KOPT-K1 (cell line): Measurements from ENCODE around the gene MSL1.

Experiments
- H3K27ac ChIP-seq: fragments of 200-600 bp; sonication (generic); 2 replicates; pipeline ENCODE4 v1.5.1; 2016; ENCODE audit warnings: antibody characterized with exemption, mild to moderate bottlenecking, low read depth, low read length; ENCODE audit not compliant: poor library complexity, severe bottlenecking
- H3K36me3 ChIP-seq: fragments of 200-600 bp; sonication (generic); 2 replicates; pipeline ENCODE4 v1.5.1; 2017; ENCODE audit warnings: antibody characterized with exemption, mild to moderate bottlenecking, low read length, moderate library complexity; ENCODE audit not compliant: insufficient read depth
- H3K9me3 ChIP-seq: fragments of 200-600 bp; sonication (generic); 2 replicates; pipeline ENCODE4 v1.5.1; 2017; ENCODE audit warnings: antibody characterized with exemption, low read length, mild to moderate bottlenecking; ENCODE audit not compliant: insufficient read depth, poor library complexity, severe bottlenecking

MSL1 gene

DNA sequence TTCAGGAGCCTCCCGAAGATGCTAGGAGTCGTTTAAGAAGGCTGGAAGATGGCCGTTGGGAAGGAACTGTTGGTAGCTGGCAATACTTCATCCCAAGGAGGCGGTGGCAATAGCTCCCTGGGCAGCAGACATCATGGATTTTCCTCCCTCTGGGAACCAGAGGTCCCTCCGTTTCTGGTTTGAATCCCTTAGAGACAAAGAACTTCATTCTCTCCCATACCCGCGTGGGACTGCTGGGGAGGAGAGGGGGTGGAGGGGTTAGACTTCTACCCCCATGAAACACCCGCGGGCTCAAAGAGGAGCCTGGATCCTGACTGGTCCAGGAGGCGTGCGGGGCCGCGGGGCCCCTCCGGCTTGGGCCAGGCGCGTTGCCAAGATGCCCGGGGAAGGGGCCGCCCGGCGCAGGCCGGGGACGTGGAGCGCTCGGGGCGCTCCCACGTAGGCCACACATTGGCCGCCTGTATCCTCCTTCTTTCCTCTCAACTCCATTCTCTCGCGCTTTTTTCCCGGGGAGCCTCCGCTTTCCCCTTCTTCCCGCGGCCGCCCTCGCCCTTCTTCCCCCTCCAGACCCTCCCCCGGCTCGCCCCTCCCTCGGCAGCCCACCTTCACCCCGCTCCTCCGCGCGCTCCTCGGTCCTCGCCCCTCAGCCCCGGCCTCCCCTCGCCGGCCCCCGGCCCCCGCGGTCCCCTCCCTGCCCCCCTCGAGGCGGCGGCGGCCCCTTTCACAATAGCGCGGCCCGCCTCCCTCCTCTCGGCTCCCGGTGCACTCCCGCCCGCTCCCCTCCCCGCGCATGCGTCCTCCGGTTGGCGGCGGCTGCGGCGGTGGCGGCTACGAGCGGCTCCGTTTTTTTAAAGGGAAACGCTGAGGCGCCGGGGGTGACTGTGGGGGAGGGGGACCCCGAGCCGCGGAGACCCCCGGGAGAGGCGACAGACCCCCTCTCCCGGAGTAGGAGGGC, at the start of gene MSL1:
Gene MSL1, plus strand, starts transcription at position 791 of the 955 bp plus-strand sequence. CDS start 642 bp downstream, outside the sequence.
- no peaks in the 10 kb centered on the region for H3K9me3 ChIP-seq
- peaks cover 14% of the 10 kb centered on the region for H3K36me3 ChIP-seq
- H3K27ac ChIP-seq, result peak within 1 kb of the TSS; percentile 90

DNA sequence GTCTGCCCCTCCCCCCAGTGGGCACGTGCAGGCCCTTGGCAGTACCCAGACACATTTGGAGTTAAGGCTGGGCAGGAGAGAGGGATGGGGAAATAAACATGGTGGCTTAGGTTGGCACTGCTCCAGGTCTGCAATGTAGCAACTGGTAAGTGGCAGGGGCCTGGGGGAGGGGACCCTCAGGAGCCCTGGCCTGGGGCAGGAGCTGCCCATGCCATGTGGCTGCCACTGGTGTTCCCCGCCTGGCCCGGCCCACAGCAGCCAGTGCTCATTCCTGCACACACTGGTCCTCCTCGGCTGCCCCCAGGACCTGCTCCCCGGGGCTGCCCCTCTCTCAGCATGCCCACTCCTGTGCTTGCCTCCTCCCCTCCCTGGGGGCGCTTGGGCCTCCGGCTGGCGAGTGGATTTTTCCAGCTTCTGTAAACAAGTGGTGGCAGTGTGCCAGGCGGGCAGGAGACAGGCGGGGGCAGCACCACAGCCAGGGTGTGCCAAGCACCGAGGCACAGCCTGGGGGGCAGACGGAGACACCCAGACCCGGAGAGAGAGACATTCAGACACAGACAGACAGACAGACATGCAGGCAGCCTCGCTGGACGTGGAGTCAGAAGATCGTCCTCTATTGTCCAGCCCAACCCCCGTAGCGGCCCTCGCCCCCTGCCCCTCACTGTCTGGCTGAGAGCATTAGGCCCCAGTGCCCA, 49.6 kb upstream of the MSL1 start:
- no peaks in the 10 kb centered on the region for H3K9me3 ChIP-seq
- H3K27ac ChIP-seq, result peak overlapping the region; percentile 71
- H3K36me3 ChIP-seq, result peaks cover 3% of the 10 kb centered on the region; the same call in 1 of the 2 replicates

- no peaks in the 10 kb centered on the region for H3K9me3 ChIP-seq
- H3K36me3 ChIP-seq, result peaks cover 6% of the 10 kb centered on the region; the same call in 1 of the 2 replicates
- H3K27ac ChIP-seq, result peak overlapping the region; percentile 71
Observed at GRCh38 chr17:40072735-40073346, 48.9 kb upstream of the MSL1 start.

GRCh38 chr17:40073454-40074174, 48.2 kb upstream of the MSL1 start:
- H3K36me3 ChIP-seq, result peaks cover 6% of the 10 kb centered on the region; the same call in 1 of the 2 replicates
- H3K27ac ChIP-seq, result no peak overlapping the region
- no peaks in the 10 kb centered on the region for H3K9me3 ChIP-seq

GRCh38 chr17:40074175-40074512, 47.6 kb upstream of the MSL1 start:
- no peak overlapping the region for H3K27ac ChIP-seq
- H3K9me3 ChIP-seq, result no peaks in the 10 kb centered on the region
- peaks cover 6% of the 10 kb centered on the region; the same call in 1 of the 2 replicates for H3K36me3 ChIP-seq

DNA sequence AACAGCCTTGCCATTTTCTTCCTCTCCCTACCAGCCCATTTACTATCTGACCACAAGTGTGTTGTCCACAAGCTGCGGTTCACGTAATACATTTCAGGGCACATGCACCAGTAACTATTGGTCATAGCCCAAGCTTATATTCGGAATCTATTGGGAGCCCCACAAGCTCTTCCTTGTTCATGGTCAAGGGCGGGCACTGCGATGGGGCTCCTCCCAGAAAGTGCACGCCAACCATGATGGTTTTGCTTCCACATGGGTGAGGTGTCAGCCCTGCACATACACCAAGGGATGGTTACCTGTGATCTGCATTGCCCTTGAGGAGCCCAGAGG, 46.9 kb upstream of the MSL1 start:
- Histone ChIP-seq H3K36me3 (peaks cover 6% of the 10 kb centered on the region; the same call in 1 of the 2 replicates), H3K9me3 (no peaks in the 10 kb centered on the region), H3K27ac (no peak overlapping the region)

DNA sequence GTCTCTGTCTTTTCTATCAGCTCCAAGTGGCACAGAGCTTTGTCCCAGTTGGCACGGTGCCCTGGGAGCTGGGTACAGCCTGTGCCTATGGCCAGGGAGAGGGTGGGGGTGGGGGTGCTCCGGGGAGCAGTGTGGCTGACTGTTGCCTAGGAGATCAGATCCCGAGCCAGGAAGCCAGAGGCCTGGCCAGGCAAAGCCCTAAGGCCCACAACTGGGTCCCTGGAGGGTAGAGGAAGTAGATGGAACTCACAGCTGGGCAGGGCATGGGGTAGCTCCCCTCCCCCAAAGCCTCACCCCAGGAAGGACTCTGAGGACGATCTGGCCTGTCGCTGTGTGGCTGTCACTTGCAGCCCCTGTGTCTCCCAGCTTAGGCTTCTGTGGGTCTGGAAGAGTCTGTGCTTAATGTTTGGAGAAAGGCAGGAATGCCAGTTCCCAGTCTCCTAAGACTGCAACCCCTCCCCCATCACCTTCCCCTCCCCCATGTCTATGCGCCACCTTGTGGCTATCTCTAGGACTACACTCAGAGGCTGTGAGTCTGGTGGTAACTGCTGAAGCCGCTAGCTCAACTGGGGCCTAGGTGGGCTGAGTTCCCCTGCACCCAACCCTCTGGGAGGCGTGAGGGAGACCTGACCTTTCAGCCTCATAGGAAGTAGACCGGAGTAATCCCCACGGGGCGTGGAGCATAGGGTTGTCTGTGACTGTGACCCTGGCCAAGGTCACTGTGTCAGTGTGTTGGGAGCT, 46.4 kb upstream of the MSL1 start:
- H3K36me3 ChIP-seq, result peaks cover 6% of the 10 kb centered on the region; the same call in 1 of the 2 replicates
- H3K9me3 ChIP-seq, result no peaks in the 10 kb centered on the region
- H3K27ac ChIP-seq, result peak overlapping the region; percentile 39

GRCh38 chr17:40075942-40076498, 45.8 kb upstream of the MSL1 start:
- no peaks in the 10 kb centered on the region for H3K9me3 ChIP-seq
- peaks cover 6% of the 10 kb centered on the region; the same call in 1 of the 2 replicates for H3K36me3 ChIP-seq
- peak overlapping the region; percentile 39 for H3K27ac ChIP-seq

GRCh38 chr17:40076591-40076990, 45.2 kb upstream of the MSL1 start:
- Histone ChIP-seq H3K36me3 (peaks cover 6% of the 10 kb centered on the region; the same call in 1 of the 2 replicates), H3K9me3 (no peaks in the 10 kb centered on the region), H3K27ac (no peak overlapping the region)

DNA sequence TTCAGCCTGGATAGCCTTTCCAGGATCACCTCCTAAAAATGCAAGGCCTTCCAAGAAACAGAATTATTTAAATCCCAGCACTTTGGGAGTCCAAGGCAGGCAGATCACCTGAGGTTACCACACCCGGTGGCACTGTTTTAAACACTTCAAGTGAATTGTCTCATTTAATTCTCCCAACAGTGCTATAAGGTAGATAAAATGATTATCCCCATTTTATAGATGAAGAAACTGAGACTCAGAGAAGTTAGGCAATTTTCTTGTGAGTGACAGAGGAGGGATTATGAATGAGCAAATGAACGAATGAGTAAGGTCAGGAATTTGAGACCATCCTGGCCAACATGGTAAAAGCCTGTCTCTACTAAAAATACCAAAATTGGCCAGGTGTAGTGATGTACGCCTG, 42.2 kb upstream of the MSL1 start:
- Histone ChIP-seq H3K36me3 (peaks cover 19% of the 10 kb centered on the region; the same call in 1 of the 2 replicates), H3K9me3 (no peaks in the 10 kb centered on the region), H3K27ac (no peak overlapping the region)

DNA sequence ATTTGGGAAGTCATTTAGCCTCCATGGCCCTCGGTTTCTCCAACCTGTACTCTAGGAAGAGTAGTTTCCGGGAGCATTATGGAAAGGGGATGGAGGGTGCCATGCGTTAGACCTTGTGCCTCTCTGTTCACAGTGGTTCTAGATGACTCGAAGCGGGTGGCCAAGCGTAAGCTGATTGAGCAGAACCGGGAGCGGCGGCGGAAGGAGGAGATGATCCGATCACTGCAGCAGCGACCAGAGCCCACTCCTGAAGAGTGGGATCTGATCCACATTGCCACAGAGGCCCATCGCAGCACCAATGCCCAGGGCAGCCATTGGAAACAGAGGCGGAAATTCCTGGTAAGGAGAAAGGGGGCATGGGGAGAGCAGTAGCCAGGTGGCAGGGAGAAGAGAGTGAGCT, 37.3 kb upstream of the MSL1 start:
- Histone ChIP-seq H3K27ac (no peak overlapping the region), H3K36me3 (peaks cover 55% of the 10 kb centered on the region), H3K9me3 (no peaks in the 10 kb centered on the region)

GRCh38 chr17:40086150-40087044, 35.4 kb upstream of the MSL1 start:
- Histone ChIP-seq H3K36me3 (peaks cover 60% of the 10 kb centered on the region), H3K9me3 (no peaks in the 10 kb centered on the region), H3K27ac (no peak overlapping the region)
